K562 (cell line): Measurements from ENCODE around the gene DGCR2. TPM values are rescaled to one million over a fixed set of nuclear protein-coding genes. Genes with fewer than 3 reads are reported as not detected.

Experiments
- ATAC-seq: fragments of 200-7000 bp; cut with Tn5 transposase; 3 replicates; pipeline ENCODE4 v1.9.1; 2020; ENCODE audit warnings: moderate library complexity
- BruUV-seq: library from RNA; stranded (reverse); fragments of 400-500 nt; replicated peaks from 2 replicates; lab custom pipeline; 2021; lab: Mats Ljungman, UMichigan
- CTCF ChIA-PET: fragments of 300-600 bp; formaldehyde crosslinking; extraction: SDS; loops from one replicate; lab custom pipeline; 2021; ENCODE audit warnings: low intra/inter-chr PET ratio; lab: Yijun Ruan, JAX
- POLR2A ChIA-PET: fragments of 300-600, 350-650 bp; sonication (Branson Sonifier 250); formaldehyde crosslinking; extraction: SDS; loops from one replicate; lab custom pipeline; 2021; ENCODE audit warnings: antibody characterized with exemption, inconsistent platforms; lab: Yijun Ruan, JAX
- DNase-seq, 4 experiments: peaks; one replicate each; pipeline versions ENCODE4 v3.0.0 to v3.0.0-alpha.2; 2011 to 2018; ENCODE audit warnings: low spot score in 3 of 4, mixed read lengths in 3 of 4; ENCODE audit errors: extremely low read depth in 1 of 4
- FAIRE-seq: peaks from 2 replicates; lab custom pipeline; 2011; peaks lifted over from hg19 to GRCh38; lab: Jason Lieb, UNC
- H2AFZ ChIP-seq: 2 replicates; pipeline ENCODE4 v1.6.0; 2011; ENCODE audit warnings: low read depth, low read length, control low read depth, inconsistent platforms
- H3K27ac ChIP-seq: fragments of 200-600 bp; 3 replicates; pipeline ENCODE4 v1.8.0; 2011; ENCODE audit warnings: low read depth, mild to moderate bottlenecking, control low read depth, inconsistent platforms, low read length, moderate library complexity, mixed read lengths; ENCODE audit errors: extremely low read depth
- H3K27me3 ChIP-seq, 2 experiments: fragments of 300-600 bp in 1 of 2; 2 replicates in 1 of 2; 3 replicates in 1 of 2; pipeline versions ENCODE4 v1.6.0 to v1.8.0; 2011; ENCODE audit warnings: inconsistent platforms in 2 of 2, low read length in 2 of 2, mild to moderate bottlenecking in 1 of 2, mixed read lengths in 1 of 2, moderate library complexity in 1 of 2; ENCODE audit not compliant: control insufficient read depth in 2 of 2, insufficient read depth in 2 of 2
- H3K36me3 ChIP-seq: fragments of 300-600 bp; 3 replicates; pipeline ENCODE4 v1.8.0; 2011; ENCODE audit warnings: mild to moderate bottlenecking, low read length, inconsistent platforms; ENCODE audit not compliant: control insufficient read depth, insufficient read depth
- H3K4me1 ChIP-seq, 2 experiments: fragments of 200-600 bp in 1 of 2; replicated peaks in 1 of 2; 2 replicates in 1 of 2; 3 replicates in 1 of 2; pipeline versions ENCODE4 v1.5.1 to v1.8.0; 2011; ENCODE audit warnings: inconsistent platforms in 2 of 2, low read length in 2 of 2, mild to moderate bottlenecking in 1 of 2, mixed read lengths in 1 of 2, moderate library complexity in 1 of 2; ENCODE audit not compliant: control insufficient read depth in 2 of 2, insufficient read depth in 2 of 2
- H3K4me2 ChIP-seq: 2 replicates; pipeline ENCODE4 v1.6.1; 2011; ENCODE audit warnings: low read length, control low read depth, inconsistent platforms, mixed read lengths; ENCODE audit not compliant: insufficient read depth
- H3K4me3 ChIP-seq: fragments of 200-600 bp; sonication (generic), shearing (Covaris generic); 2 replicates; pipeline ENCODE4 v1.5.1; 2016; ENCODE audit warnings: control low read depth, inconsistent platforms
- H3K79me2 ChIP-seq: fragments of 200-600 bp; 3 replicates; pipeline ENCODE4 v1.8.0; 2011; ENCODE audit warnings: low read length, inconsistent platforms; ENCODE audit not compliant: control insufficient read depth, insufficient read depth
- H3K9ac ChIP-seq, 2 experiments: 2 replicates each; pipeline versions ENCODE4 v1.6.0 to v1.6.1; 2011; ENCODE audit warnings: low read depth in 2 of 2, low read length in 2 of 2, control low read depth in 1 of 2, inconsistent platforms in 1 of 2, mild to moderate bottlenecking in 1 of 2, mixed read lengths in 1 of 2; ENCODE audit not compliant: insufficient read depth in 1 of 2
- H3K9me1 ChIP-seq: one replicate; pipeline ENCODE4 v1.6.0; 2011; ENCODE audit warnings: inconsistent platforms, mild to moderate bottlenecking, low read length, moderate library complexity; ENCODE audit not compliant: control insufficient read depth, insufficient read depth
- H3K9me3 ChIP-seq: replicated peaks from 2 replicates; pipeline ENCODE4 v1.5.1; 2011; ENCODE audit warnings: low read depth, low read length, inconsistent platforms; ENCODE audit not compliant: control insufficient read depth, insufficient read depth
- H4K20me1 ChIP-seq: replicated peaks from 2 replicates; pipeline ENCODE4 v1.6.1; 2011; ENCODE audit warnings: low read length, inconsistent platforms, mixed read lengths; ENCODE audit not compliant: control insufficient read depth, insufficient read depth
- CBX3 ChIP-seq, 2 experiments: IDR thresholded peaks; 1 replicate in 1 of 2; 2 replicates in 1 of 2; pipeline ENCODE4 v1.6.1; 2012; ENCODE audit warnings: inconsistent platforms in 2 of 2, low read length in 2 of 2, borderline replicate concordance in 1 of 2, control low read depth in 1 of 2
- CEBPG ChIP-seq, 3 experiments: fragments of 200-800 bp in 1 of 3; sonication (Bioruptor generic) in 1 of 3; sonication (generic) in 1 of 3; formaldehyde crosslinking in 1 of 3; IDR thresholded peaks in 2 of 3; conservative IDR thresholded peaks in 1 of 3; 2 replicates each; pipeline versions ENCODE4 v1.6.1 to v1.8.0; 2016 to 2022; ENCODE audit warnings: missing compliant biosample characterization in 2 of 3, missing genetic modification characterization in 2 of 3, mild to moderate bottlenecking in 1 of 3, missing genetic modification reagents in 1 of 3
- ELK1 ChIP-seq: sonication (generic); formaldehyde crosslinking; IDR thresholded peaks from 2 replicates; pipeline ENCODE4 v1.8.1; 2022; ENCODE audit warnings: missing genetic modification reagents
- EP300 ChIP-seq: IDR thresholded peaks from 2 replicates; pipeline ENCODE4 v1.6.1; 2012; ENCODE audit warnings: low read length, improper control_type of control experiment
- HNRNPL ChIP-seq: fragments of 200-400 bp; formaldehyde crosslinking; IDR thresholded peaks from 2 replicates; pipeline ENCODE4 v1.6.1; 2017; ENCODE audit warnings: low read depth, mild to moderate bottlenecking, low read length
- HOMEZ ChIP-seq: fragments of 250-450 bp; sonication (Bioruptor Pico); IDR thresholded peaks from 2 replicates; pipeline ENCODE4 v1.4.0; 2020; ENCODE audit warnings: mild to moderate bottlenecking, moderate library complexity
- KDM5B ChIP-seq: fragments of 200-600 bp; sonication (generic); IDR thresholded peaks from 2 replicates; pipeline ENCODE4 v1.6.1; 2012; ENCODE audit warnings: low read depth, mild to moderate bottlenecking, moderate library complexity, low read length, control low read depth, inconsistent platforms; ENCODE audit not compliant: insufficient replicate concordance
- MYC ChIP-seq, 2 experiments: fragments of 250-450 bp in 1 of 2; sonication (Bioruptor Pico) in 1 of 2; IDR thresholded peaks; 2 replicates each; pipeline versions ENCODE4 v1.5.1 to v1.6.1; 2012 to 2021; ENCODE audit warnings: low read depth in 2 of 2, borderline replicate concordance in 1 of 2, improper control_type of control experiment in 1 of 2, low read length in 1 of 2, mild to moderate bottlenecking in 1 of 2, moderate library complexity in 1 of 2
- NBN ChIP-seq: fragments of 450-650 bp; IDR thresholded peaks from 2 replicates; pipeline ENCODE4 v1.6.1; 2016; ENCODE audit warnings: low read depth, mild to moderate bottlenecking
- NCOR1 ChIP-seq: fragments of 450-650 bp; IDR thresholded peaks from 2 replicates; pipeline ENCODE4 v1.6.1; 2016; ENCODE audit warnings: mild to moderate bottlenecking, moderate library complexity
- POLR2G ChIP-seq: fragments of 200-400 bp; formaldehyde crosslinking; IDR thresholded peaks from 2 replicates; pipeline ENCODE4 v1.6.1; 2017; ENCODE audit warnings: low read depth, mild to moderate bottlenecking, antibody characterized with exemption, low read length, moderate library complexity
- PTRF ChIP-seq: fragments of 450-650 bp; IDR thresholded peaks from 2 replicates; pipeline ENCODE4 v1.6.1; 2016; ENCODE audit warnings: mild to moderate bottlenecking, missing genetic modification characterization, missing compliant biosample characterization
- TBP ChIP-seq: optimal IDR thresholded peaks from 2 replicates; pipeline ENCODE3; 2011; ENCODE audit warnings: low read depth, low read length, improper control_type of control experiment
- WHSC1 ChIP-seq: IDR thresholded peaks from one replicate; pipeline ENCODE4 v1.6.1; 2012; ENCODE audit warnings: low read length, control low read depth, inconsistent platforms
- ZNF146 ChIP-seq: IDR thresholded peaks from one replicate; pipeline ENCODE4 v1.6.1; 2018; ENCODE audit warnings: missing compliant biosample characterization; ENCODE audit not compliant: unreplicated experiment
- ZNF239 ChIP-seq: fragments of 250-450 bp; sonication (Bioruptor Pico); IDR thresholded peaks from 2 replicates; pipeline ENCODE4 v1.4.0; 2020; ENCODE audit warnings: mild to moderate bottlenecking
- ZNF41 ChIP-seq: fragments of 250-450 bp; sonication (Bioruptor Pico); conservative IDR thresholded peaks from 2 replicates; pipeline ENCODE4 v1.4.0; 2020; ENCODE audit warnings: mild to moderate bottlenecking
- ZNF695 ChIP-seq: fragments of 450-650 bp; formaldehyde crosslinking; IDR thresholded peaks from 2 replicates; pipeline ENCODE4 v1.4.0; 2020; ENCODE audit warnings: mild to moderate bottlenecking, moderate library complexity
- ZNF707 ChIP-seq: fragments of 250-450 bp; sonication (Bioruptor Pico); conservative IDR thresholded peaks from 2 replicates; pipeline ENCODE4 v1.8.0; 2022; ENCODE audit warnings: inconsistent platforms, mild to moderate bottlenecking, moderate library complexity
- ZNF766 ChIP-seq: fragments of 200-800 bp; sonication (Bioruptor generic); conservative IDR thresholded peaks from 2 replicates; pipeline ENCODE4 v1.6.1; 2016; ENCODE audit warnings: missing genetic modification characterization, missing compliant biosample characterization
- ZNF778 ChIP-seq: fragments of 450-650 bp; formaldehyde crosslinking; IDR thresholded peaks from 2 replicates; pipeline ENCODE4 v1.4.0; 2020; ENCODE audit warnings: mild to moderate bottlenecking, moderate library complexity
- WGBS: fragments of 100-300 bp; shearing (Covaris generic); methylation state at CpG from one replicate; pipeline ENCODE4 v1.1.6; 2016; ENCODE audit warnings: low coverage, mixed read lengths; ENCODE audit not compliant: insufficient coverage; ENCODE audit errors: missing lambda C conversion rate; 5-methylcytosine and 5-hydroxymethylcytosine counted together
- in situ Hi-C: fragments of 300-500 bp; cut with MboI; formaldehyde crosslinking; loops from 4 replicates; pipeline ENCODE4 v1.15.0; 2018; ENCODE audit warnings: inconsistent platforms, mixed read lengths
- intact Hi-C: fragments of 100-400 bp; cut with micrococcal nuclease; formaldehyde crosslinking; loops from 2 replicates; pipeline ENCODE4 v1.14.2; 2022
- polyA plus RNA-seq, 8 experiments: library from polyadenylated mRNA; depleted of rRNA in 4 of 8; stranded (reverse) in 5 of 8; unstranded in 3 of 8; fragments of >200 nt; fragmentation: Nextera tagmentation in 2 of 8; fragmentation: Illumina TruSeq in 1 of 8; extraction: Ambion mirVana in 2 of 8; extraction: Trizol in 1 of 8; gene quantifications; 2 replicates each; pipeline versions ENCODE4 v1.2.1 to v1.2.3, GENCODE V29; 2011 to 2014; ENCODE audit warnings: inconsistent platforms in 1 of 8, missing spikeins in 1 of 8
- total RNA-seq, 7 experiments: library from RNA; depleted of rRNA in 6 of 7; stranded (reverse); fragments of >200 nt in 6 of 7; fragmentation: Illumina TruSeq in 2 of 7; extraction: Trizol in 2 of 7; gene quantifications; 2 replicates each; pipeline versions ENCODE4 v1.2.1 to v1.2.3, GENCODE V29; 2011 to 2021; ENCODE audit warnings: low replicate concordance in 1 of 7

Gene DGCR2
- total and polyA plus RNA-seq, 9 of the 15 experiments (the other 6 are each of a cell fraction or from before 2014, with no cell fraction given), result 0.69 to 101 (median 56.4) TPM

GRCh38 chr22:19119949-19120348, 2.3 kb downstream of the DGCR2 start:
- in situ Hi-C loops, result no loop called here
- TF ChIP-seq ZNF41 (CRISPR knock-in tag) (no peak), ZNF766 (no peak), MYC (IDR thresholded peaks at IDR 0.05; ENCODE audit: low read depth, low read length) (no peak), MYC (CRISPR knock-in tag; IDR thresholded peaks at IDR 0.05; ENCODE audit: borderline replicate concordance, low read depth) (no peak), PTRF (tag) (no peak), EP300 (no peak), ZNF778 (CRISPR knock-in tag) (no peak), HOMEZ (0 out of 2 replicates have a peak, but pooled peaks have one; percentile 29), ZNF146 (CRISPR knock-in tag) (no peak), NBN (no peak), CEBPG (CRISPR knock-in tag; IDR thresholded peaks at IDR 0.05) (no peak), CEBPG (tag; conservative IDR thresholded peaks at IDR 0.05 in 1 of 2, IDR thresholded peaks at IDR 0.05 in 1 of 2) (no peak), ZNF239 (no peak), NCOR1 (no peak), ELK1 (CRISPR knock-in tag) (no peak), WHSC1 (peak; percentile 20), KDM5B (no peak), POLR2G (0 out of 2 replicates have a peak, but pooled peaks have one; percentile 35), ZNF695 (CRISPR knock-in tag) (no peak), TBP (no peak), ZNF707 (CRISPR knock-in tag) (0 out of 2 replicates have a peak, but pooled peaks have one; percentile 25), CBX3 (IDR thresholded peaks at IDR 0.05; ENCODE audit: borderline replicate concordance in 1 of 2, low read length in 2 of 2) (no peak), HNRNPL (no peak)

More at GRCh38 chr22:19119949-19120348, 2.3 kb downstream of the DGCR2 start:
- H3K79me2 ChIP-seq, result peaks cover 73% of the 10 kb centered on the region
- H3K27ac ChIP-seq, result no peak overlapping the region
- peaks cover 38 to 50% of the 10 kb centered on the region in 2 experiments for H3K4me1 ChIP-seq
- CTCF ChIA-PET, result no interaction called here
- 92% methylated on average over 8 of the region's 8 CpGs for WGBS
- no peak overlapping the region for H3K4me2 ChIP-seq
- peak overlapping the region in 1 of 2 experiments; percentile 91; a peak in 2 of 4 replicates for H3K9ac ChIP-seq
- intact Hi-C loops, result loop anchor here (5.0 to 10.0 kb wide), 4 partner anchors 175 to 505 kb away; partner anchors contain the start of genes CDC45, CLTCL1, HIRA and MRPL40
- no peaks in the 10 kb centered on the region for H3K9me3 ChIP-seq
- H3K4me3 ChIP-seq, result no peak overlapping the region
- peaks cover 64% of the 10 kb centered on the region for H4K20me1 ChIP-seq
- POLR2A ChIA-PET, result interaction anchor here (1.0 to 9.0 kb wide), 2 partner anchors 9 to 14 kb away, joined by 7 to 67 read pairs; no protein-coding TSS in a partner anchor
- peaks cover 33% of the 10 kb centered on the region for H3K9me1 ChIP-seq
- peaks cover 52% of the 10 kb centered on the region for H3K36me3 ChIP-seq
- peaks cover 6 to 7% of the 10 kb centered on the region in 2 experiments; a peak in 4 of 5 replicates for H3K27me3 ChIP-seq
- no peak for DNase-seq
- BruUV-seq, result no TSS peak
- no peak overlapping the region for H2AFZ ChIP-seq
- ATAC-seq, result no peak
- FAIRE-seq, result no peak
